Skin of body (tissue), 2 donors: ENCODE data around the gene PALM2AKAP2. TPM values are rescaled to one million over a fixed set of nuclear protein-coding genes. Genes with fewer than 3 reads are reported as not detected.
"Not testable (repeated sequence)": the region's sequence is repeated elsewhere in the genome, so short reads cannot be mapped to it uniquely, and the experiment has no call there.

Experiments used
- DNase-seq: peaks from one replicate; lab custom pipeline; 2025; lab: John Stamatoyannopoulos, UW
- total RNA-seq: library from RNA; depleted of rRNA; stranded (reverse); fragments of >200 nt; gene quantifications from one replicate; pipeline ENCODE4 v1.2.3, GENCODE V29; 2014

The PALM2AKAP2 gene
- total RNA-seq, 1 donor from 2014 or later = 22.3 TPM

GRCh38 chr9:109802491-109802890, 22.5 kb downstream of the PALM2AKAP2 start:
- no peak for DNase-seq

GRCh38 chr9:109805050-109805449, 25.1 kb downstream of the PALM2AKAP2 start:
- no peak for DNase-seq

- no peak for DNase-seq
Observed at GRCh38 chr9:109806506-109807115, 26.6 kb downstream of the PALM2AKAP2 start.

GRCh38 chr9:109811876-109812275, 31.9 kb downstream of the PALM2AKAP2 start:
- no peak for DNase-seq

GRCh38 chr9:109812331-109812730, 32.3 kb downstream of the PALM2AKAP2 start:
- no peak for DNase-seq

- DNase-seq = no peak
Observed at GRCh38 chr9:109812818-109813281, 32.9 kb downstream of the PALM2AKAP2 start.

GRCh38 chr9:109813303-109813702, 33.3 kb downstream of the PALM2AKAP2 start:
- DNase-seq = no peak

GRCh38 chr9:109813829-109814228, 33.8 kb downstream of the PALM2AKAP2 start:
- no peak for DNase-seq

- no peak for DNase-seq
Observed at GRCh38 chr9:109815366-109815947, 35.5 kb downstream of the PALM2AKAP2 start.

- DNase-seq = peak; percentile 74
Observed at GRCh38 chr9:109816490-109816889, 36.5 kb downstream of the PALM2AKAP2 start.

- DNase-seq = peak; percentile 63
Observed at GRCh38 chr9:109817146-109817845, 37.3 kb downstream of the PALM2AKAP2 start.

GRCh38 chr9:109817846-109818472, 38.0 kb downstream of the PALM2AKAP2 start:
- peak; percentile 94 for DNase-seq

- DNase-seq = no peak
Observed at GRCh38 chr9:109821711-109822110, 41.7 kb downstream of the PALM2AKAP2 start.

- not testable (repeated sequence) for DNase-seq
Observed at GRCh38 chr9:109825383-109825782, 45.4 kb downstream of the PALM2AKAP2 start.

GRCh38 chr9:109826559-109826958, 46.6 kb downstream of the PALM2AKAP2 start:
- DNase-seq = no peak

- DNase-seq = no peak
Observed at GRCh38 chr9:109828254-109828653, 48.3 kb downstream of the PALM2AKAP2 start.
